Activated CD8-positive, alpha-beta memory T cell treated with anti-CD3 and anti-CD28 coated beads for 4 hours (primary cell): ENCODE measurements around the gene UGT8.
"Not testable (repeated sequence)": the region's sequence is repeated elsewhere in the genome, so short reads cannot be mapped to it uniquely, and the experiment has no call there.

Experiments
- DNase-seq, 2 donors: peaks; one replicate each; pipeline ENCODE4 v3.0.0-alpha.2; 2020; ENCODE audit warnings: low read depth in 2 of 2

Gene UGT8, protein sequence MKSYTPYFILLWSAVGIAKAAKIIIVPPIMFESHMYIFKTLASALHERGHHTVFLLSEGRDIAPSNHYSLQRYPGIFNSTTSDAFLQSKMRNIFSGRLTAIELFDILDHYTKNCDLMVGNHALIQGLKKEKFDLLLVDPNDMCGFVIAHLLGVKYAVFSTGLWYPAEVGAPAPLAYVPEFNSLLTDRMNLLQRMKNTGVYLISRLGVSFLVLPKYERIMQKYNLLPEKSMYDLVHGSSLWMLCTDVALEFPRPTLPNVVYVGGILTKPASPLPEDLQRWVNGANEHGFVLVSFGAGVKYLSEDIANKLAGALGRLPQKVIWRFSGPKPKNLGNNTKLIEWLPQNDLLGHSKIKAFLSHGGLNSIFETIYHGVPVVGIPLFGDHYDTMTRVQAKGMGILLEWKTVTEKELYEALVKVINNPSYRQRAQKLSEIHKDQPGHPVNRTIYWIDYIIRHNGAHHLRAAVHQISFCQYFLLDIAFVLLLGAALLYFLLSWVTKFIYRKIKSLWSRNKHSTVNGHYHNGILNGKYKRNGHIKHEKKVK

DNA sequence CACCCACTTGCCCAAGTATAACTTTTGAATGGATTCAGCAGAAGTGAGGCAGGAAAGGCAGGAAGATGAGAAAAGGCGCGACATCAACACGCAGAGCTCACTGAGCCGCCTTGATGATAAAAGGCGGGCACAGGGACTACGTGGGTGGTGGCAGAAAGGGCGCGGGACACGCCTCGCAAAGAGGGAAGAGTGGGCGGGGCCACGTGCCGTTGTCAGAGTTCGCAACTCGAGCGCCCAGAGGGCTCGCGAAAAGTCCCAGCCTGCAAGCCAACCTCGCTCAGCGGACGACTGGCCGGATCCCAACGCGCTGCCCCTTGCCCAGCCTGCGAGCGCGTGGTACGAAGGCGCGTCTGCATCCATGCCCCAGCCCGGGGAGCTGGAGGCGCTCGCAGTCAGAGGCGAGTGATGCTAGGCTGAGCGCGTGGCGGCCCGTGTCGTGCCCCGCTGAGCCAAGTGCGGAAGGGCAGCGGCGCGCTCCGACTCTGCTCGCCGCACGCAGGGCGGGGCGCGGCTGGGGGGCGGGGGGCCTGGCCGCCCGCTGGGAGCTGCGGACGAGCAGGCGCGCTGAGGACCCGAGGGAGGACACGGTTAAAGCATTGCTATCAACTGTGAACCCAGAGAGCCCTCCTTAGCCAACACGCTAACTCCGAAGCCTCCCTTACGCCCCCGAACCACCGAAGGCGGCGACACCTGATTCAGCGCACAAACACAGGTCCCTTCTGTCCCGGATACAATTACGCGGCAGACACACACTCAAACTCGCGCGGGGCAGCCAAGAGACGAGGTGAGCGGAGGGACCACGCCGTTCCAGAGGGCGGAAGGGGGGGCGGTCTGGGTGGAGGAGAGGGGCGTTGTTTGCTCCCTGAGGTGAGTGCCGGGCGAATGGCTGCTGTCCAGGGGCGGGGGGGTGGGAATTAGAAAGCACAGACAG lies at the start of gene UGT8:
UGT8 (plus strand) TSS at position 617 of the 931 bp plus-strand sequence. CDS start 24,074 bp downstream, outside the sequence.
- peak in 1 of 2 donors; percentile 1 for DNase-seq

DNA sequence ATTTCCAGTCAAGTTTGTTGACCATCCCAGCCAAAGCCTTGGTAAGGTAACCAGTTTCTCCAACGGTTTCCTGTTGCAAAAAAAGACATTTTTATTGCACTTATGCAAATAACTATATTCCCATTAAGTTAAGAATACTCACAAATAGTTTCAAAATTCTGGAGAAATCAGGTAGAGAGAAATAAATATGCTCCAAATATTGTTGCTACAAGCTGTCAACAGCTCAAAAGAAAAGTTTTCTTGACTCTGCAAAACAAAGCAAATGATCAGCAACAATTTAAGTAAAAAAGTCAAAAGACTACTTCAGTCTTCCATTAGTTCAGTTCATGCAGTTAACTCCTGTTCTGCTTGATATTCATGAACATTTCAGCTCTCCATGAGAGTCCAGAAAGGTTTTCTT lies 49.0 kb upstream of the UGT8 start:
- DNase-seq: no peak

DNA sequence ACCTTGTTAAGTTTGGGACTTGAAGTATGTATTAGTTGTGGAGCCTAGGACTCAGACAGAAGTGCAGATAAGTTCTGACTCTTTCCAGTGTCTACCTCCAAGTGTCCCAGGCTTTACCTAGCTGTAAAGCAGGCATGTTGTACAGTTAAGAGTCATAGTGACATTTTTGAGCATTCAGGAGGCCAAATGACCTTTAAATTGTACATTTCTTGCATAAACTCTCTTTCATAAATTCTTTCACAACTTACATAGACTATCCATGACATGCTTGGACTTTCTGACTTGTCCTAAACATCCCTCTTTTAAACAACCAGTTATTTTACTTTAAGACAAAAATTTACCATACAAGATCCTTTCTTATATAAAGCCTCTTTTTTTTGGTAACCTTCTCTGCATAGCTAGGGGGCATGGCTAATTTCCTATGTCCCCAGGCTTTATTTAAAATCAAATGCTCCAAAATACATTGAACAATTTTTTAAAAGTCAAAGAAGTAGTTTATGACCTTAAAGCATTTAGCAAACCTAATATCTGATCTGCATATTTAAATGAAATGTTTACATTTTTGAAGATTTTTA lies 40.1 kb upstream of the UGT8 start:
- DNase-seq: no peak

DNA sequence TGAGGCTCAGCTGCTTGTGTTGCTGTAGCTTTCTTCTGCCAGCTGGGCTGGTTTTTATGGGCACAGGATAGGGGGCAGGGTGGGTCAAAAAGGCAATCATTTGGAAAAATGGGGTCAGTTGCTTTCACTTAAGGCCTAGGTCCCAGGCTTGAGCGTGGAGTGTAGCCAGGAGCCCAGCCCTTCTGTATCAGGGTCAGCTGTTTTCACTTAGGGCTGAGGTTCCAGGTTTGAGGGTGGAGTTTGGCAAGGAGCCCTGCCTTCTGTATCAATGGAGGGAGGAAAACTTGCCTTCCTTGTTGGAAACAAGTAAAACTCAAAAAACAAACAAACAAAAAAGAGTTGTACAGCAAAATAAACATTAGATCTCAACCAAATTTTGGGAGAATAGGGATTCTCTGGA lies 37.0 kb upstream of the UGT8 start:
- DNase-seq: no peak

DNA sequence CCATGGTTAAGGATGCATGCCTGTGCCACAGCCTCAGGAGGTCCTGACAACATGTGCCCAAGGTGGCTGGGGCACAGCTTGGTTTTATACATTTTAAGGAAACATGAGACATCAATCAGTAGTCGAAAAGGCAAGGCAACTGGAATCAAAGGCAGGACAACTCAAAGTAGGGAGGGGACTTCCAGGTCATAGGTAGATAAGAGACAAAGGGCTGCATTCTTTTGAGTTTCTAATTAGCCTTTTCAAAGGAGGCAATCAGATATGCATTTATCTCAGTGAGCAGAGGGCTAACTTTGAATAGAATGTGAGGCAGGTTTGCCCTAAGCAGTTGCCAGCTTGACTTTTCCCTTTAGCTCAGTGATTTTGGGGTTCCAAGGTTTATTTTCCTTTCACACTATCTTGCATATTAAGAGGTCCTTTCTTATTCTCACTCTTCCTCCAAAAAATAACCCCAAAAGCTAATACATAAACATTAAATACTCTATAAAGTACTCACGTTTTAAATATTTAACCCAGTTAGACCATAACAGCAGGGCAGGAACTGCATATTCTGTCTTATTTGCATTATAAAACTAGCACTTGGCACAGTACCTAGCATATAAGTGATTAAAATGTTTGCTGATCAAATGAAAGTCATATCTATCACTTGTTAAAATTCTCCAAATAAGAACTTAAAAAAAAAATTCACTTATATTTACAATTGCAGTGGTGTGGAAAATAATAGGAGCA lies 36.3 kb upstream of the UGT8 start:
- no peak for DNase-seq

DNA sequence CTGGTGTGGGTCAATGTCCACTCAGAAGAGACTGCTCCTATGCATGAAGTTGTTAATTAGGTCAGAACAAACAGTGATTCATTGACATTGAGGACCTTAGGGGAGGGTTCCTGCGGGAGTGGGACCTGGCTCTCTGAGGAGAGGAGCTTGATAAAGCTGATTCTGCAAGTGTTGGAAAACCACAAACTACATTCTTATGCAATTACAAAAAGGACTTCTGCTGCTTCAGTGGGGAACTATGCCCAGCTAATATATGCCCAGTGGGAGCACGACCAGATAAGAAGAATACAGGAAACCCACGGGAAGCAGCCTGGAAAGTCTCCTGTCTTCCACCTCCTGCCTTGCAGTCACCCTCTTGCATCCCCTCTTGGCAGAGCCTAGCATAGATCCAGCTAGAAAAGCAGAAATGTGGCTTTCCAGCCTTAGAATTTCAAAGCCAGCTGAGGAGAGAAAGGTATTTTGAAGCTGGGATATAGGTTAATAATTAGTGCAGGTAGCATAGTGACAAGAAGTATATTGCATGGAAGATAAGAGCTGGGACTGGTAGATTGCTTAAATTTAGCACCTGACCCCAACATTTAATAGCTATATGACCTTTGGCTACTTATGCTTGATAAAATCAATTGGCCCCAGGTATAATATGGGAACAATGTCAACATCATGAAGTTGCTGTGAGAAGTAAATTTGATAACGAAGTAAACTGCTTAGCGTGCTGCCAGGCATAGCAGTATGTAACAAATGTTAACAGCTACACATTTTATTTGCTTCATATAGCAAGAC lies 34.9 kb upstream of the UGT8 start:
- no peak for DNase-seq

DNA sequence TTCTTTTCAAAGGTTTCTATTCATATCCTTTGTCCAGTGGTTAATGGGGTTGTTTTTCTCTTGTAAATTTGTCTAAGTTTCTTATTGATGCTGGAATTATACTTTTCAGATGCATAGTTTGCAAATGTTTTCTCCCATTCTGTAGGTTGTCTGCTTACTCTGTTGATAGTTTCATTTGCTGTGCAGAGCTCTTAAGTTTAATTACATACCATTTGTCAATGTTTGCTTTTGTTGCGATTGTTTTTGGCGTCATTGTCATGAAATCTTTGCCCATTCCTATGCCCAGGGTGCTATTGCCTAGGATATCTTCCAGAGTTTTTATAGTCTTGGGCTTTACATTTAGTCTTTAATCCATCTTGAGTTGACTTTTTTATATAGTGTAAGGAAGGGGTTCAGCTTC lies 21.2 kb upstream of the UGT8 start:
- no peak for DNase-seq

DNA sequence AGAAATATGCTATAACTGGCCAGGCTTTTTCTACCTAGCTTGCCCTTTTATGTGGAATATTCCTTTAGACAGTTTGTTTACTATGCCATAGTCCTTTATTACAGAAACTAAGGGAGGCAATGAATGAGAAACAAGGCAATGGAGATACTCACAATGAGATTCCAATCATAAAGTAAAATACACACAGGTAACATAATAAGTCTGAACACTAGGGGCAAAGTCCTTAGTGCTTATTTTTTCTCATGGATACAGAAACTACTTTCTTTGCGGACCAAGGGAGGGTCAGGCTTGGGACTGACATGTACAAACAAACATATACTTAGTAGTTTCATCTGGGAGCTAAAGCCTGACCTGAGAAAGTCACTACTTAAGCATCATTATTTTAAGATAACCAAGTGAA lies 16.0 kb upstream of the UGT8 start:
- DNase-seq: no peak

DNA sequence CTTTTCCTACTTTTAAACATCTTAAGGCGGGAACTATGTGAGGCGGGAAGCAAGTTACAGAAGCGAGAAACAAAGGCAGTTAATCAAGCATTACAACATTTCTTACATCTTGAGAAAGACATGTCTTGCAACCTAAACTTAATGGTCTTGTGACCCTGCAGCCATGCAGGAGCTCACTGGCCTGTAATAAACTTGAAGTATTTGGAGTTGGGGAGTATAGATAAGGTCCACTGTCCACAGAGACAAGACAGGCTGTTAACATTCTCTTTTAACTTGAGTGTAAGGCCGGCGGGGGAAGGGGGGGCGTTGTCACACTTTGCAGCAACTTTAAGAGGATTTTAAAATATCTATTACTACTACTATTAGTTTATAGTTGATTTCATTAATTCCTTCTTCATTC lies 10.3 kb upstream of the UGT8 start:
- no peak for DNase-seq

DNA sequence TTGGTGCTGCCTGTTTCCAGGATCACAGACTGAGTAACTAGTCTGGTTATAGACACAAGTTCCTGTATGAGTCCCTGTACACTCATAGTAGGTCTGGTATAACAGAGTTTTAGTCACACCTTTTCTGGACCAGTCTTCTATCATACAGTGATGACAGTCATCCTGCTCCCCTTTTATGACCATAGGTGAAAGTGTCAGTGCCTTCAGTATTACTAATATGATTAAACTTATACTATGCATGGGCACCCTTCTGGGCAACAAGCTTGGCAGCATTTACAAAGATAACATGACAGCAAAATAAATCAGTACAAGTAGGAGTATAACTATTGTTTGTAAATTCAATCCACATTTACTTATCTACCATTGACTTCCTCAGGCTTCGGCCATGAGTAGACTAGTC lies 8.2 kb upstream of the UGT8 start:
- DNase-seq: not testable (repeated sequence)

DNA sequence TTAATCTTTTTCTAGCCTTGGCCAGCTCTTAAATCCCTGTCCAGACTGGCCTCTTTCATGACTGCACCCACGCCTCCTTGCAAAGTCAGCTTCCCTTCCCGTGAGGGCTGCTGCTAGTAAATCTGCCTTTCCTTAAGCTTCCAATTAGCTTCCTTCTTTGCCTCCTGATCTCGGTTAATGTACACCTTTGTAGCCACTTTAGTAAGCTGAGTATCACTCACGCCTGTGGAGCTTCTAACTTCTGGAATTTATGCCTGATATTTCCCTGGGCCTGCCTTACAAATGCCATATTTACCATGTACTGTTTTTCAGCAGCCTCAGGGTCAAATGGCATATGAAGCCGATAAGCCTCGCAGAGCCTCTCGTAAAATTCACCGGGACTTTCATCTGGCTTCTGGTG lies 5.1 kb upstream of the UGT8 start:
- no peak for DNase-seq

DNA sequence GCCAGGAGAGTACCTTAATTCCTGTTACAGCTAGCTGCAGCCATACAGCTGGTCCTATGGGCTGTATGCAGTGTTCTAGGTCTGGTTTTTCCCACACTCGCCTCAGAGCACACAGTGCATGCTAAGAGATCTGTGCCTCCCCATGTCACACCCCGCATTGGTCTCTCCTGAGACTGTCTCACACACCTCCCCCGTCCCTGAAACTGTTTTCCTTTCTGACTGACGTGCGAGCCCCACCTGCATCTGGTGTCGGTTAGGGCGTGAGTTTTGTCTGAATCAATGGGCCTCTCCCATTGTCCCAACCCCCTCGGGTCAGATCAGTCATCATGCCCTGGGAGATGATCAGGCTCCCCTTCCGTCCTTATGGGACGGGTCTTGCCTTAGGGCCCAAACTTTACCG lies 3.4 kb upstream of the UGT8 start:
- no peak for DNase-seq

DNA sequence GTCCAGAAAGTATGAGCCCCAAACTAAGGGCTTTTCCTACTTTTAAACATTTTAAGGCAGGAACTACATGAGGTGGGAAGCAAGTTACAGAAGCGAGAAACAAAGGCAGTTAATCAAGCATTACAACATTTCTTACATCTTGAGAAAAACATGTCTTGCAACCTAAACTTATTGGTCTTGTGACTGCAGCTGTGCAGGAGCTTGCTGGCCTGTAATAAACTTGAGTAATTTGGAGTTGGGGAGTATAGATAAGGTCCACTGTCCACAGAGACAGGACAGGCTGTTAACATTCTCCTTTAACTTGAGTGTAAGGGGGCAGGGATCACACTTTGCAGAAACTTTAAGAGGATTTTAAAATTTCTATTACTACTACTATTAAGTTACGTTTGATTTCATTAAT lies 2.7 kb upstream of the UGT8 start:
- DNase-seq: no peak

DNA sequence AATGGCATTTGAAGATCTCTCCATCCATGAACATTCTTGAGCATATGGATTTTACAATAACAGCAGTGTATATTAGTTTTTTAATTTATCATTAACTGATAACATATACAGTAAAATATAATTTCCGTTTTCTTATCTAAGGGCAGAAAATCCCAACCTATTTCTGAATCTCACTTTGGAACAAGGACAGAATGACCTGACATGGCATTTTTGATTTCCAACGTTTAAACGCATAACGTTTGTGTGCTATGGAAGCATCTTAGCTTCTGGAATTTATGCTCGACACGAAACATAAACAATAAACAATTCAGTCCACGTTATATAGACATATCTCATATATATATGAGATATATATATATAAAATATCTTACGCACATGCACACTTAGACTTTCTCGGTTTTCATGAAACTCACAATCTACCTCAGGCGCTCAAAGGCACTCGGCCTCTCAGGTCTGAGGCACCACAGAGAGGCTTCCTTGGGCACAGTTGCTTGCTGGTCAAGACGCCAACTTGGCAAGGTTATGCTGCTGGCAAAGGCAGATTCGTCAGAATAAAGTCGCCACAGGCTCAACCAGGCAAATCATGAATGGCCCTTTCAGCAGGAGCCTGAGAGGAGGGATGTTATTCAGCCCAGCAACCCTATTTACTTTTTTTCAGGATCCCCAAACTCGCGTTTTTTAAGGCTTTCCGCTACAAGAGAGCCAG lies 1.0 kb upstream of the UGT8 start:
- no peak for DNase-seq

DNA sequence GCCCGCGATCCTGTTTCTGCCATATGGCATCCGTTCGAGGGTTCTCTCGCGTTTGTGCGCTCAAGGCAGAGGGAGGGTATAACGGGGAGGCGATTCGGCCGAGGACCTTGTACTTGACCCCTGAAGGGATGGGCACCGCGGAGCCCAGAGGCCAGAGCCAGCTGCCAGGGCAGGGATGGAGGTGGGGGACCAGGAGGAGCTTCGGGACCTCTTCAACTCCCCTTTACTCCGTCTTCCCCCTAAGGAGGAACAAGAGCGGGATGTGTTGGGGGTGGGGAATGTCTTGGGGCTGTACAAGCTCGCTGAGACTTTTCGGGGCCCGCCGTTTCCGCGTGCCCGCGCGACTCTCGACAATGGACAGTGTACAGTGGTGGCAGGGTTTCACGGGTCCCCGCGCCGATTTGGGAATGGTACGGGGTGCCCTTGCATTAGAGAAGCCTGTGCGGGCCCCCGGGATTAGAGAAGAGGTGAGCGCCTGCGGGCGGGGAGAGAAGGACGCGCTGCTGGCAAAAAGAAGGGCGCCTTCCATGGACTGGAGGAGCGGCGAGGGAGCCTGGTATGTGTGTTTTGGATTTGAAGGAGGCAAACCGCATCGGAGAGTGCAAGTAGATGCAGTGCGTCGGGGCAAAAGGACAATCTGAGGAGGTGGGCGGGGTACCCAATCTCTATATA lies 760 bp downstream of the UGT8 start:
- no peak for DNase-seq

DNA sequence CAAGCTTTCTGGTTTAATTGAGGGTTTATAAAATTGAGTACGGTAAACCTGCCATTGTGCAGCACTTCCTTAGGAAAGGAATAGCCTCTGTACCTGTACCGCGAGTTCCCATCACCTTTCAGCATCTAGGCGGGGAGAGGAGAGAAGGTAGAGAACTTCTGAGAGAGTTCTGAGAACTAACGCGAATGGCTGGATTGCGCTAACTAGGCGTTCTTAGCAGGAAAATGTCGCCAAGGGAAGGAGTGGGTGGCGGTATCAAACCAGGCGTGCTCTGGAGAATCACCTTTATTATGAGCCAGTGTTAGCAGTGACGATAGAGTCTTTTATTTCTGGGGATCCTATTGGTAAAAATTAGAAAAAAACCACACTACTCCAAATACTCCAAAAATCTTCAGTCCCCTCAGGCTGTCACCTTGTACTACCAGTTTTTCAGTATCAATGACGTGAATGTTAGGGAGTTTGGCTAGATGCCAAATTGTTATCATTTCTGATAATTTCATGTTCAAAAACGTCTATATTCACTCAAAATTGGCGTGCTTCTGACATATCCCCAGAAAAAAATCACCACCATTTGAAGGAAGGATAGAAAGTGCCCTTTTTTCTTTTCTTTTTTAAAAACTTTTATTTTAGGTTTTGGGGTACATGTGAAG lies 1.4 kb downstream of the UGT8 start:
- no peak for DNase-seq

DNA sequence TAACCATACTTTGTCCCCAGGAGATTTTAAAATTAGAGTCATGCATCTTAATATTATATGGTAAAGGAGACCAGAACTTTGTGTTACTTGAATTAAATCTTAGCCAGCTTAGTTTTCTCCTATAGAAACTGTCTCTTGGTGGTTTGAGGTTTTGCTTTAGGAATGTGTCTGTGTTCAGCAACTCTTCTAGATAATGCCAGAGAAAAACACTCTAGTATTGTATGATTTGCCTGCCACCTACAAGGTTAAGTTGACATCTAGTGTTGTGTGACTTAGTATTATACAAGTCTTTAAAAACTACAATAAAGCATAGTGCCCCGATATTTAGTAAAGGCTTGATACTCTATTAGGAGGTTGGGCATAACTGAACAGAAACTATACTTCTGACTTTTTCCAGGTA lies 2.1 kb downstream of the UGT8 start:
- no peak for DNase-seq

DNA sequence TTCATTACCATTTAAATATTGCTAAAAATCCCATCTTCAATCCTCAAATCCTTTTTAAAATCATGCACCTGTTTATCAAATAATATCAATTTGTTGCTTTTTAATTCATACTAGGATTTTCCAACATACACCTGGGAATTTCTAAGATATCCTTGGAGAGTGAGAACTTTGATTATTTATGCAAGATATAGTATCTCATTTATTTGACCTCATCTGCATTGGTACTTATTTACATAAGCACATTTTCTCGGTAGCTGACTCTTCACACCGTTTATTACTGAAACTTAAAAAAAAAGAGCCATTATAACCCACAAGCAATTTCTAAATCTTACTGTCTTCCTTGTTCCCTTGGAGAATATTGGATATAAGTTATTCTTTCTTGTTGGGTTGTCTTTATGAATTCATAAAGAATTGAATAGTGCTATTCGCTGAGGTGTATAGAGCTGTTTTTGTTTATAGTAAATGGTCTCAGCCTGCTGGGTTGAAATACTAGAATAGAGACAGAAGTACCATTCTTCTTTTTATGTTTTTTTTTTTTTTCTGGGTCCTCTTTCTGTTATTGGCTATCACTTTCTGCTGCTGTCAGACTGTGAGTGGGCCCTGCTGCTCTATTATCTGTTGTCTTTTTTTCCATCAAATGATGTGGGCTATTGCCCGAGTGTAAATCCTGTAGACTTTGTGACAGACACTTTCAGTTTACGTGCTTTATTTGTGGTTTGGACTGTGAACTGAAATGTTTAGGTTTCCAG lies 2.9 kb downstream of the UGT8 start:
- DNase-seq: no peak
